ENCODE measurements around the gene EPB42.
"Not testable (repeated sequence)": the region's sequence is repeated elsewhere in the genome, so short reads cannot be mapped to it uniquely, and the experiment has no call there.

The EPB42 gene

DNA sequence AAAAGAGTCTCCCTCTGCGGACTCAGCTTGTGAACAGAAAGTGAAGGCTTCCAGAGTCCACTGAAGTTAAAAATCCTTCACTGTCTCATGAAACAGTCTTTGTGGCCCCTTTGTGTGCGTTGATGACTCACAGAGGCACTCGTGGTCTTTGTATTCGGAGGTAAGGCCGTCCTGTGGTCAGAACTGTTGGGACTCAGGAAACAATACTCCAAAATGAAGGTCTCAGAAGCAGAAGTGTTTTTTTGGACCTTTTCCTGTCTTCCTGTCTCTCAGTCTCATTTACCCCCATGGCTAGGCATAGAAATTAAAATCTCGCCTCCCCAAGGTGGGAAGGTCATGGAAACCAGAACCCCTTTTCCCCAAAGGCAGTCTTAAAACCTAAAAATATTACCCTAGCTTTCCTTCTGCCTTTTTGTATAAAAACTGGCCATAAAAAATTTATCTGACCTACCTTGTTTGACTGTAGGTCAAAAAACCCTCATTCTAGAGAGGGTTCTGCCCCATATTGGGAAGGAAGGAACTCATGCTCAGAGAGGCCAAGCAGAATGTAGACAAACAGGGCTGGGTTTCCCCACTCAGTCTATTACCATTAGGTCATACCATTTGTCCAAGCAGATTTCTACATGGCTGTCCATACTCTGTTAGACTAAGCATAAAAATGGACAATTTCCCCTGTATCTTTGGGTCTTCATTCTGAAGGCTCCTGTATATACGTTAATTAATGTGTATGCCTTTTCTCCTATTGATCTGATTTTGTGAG lies 19.1 kb upstream of the EPB42 start:
- peak; percentile 48 for DNase-seq

DNA sequence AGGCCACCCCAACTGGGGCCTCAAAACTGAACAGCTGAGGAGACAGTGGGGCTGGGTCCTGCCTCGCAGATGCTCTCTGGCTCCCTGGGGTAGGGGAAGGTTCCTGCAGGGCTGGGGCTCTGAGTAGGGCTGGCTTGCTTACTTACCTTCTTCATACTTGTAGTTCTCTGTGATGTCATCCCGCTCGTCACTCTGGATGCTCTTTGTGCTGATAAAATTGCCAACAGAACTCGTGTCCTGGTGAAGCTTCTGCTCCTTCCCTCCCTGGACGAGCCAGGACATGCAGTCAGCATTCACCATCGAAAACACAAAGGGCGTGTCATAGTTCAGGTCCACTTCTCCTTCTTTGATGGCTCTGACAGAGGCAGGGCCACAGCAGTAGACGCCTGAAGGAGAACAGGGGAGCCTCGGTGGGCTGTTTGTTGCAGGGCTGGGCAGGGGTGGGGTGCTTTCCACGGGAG lies 17.9 kb upstream of the EPB42 start:
- peak; percentile 57 for DNase-seq

DNA sequence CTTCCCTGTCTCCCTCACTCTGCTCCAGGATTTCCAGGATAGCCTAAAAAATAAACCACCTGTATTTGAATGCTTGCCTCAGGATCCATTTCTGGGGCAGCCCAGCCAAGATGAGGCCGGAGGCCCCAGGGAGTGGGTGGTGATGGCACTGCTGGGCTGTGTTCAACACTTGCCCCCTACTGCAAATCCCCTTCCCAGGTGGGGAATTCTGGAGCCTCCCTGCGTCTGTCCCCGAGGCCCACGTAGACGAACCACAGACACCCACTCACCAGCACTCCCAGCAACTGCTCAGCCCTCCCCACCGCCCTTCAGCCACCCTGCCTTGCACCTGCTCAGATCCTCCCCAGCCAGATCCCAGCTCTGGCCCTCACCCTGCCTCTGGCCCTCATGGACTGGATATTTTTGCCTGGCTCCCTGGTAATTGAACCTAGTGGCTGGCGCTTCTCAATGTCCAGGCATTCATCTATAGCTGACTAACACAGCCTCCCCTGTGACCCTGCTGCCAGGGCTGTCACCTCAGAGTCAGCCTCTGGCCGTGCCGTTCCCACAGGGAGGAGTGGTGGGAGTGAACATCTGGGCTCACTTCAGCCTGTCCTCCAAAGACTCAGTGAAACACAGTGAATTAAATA lies 17.1 kb upstream of the EPB42 start:
- no peak for DNase-seq

DNA sequence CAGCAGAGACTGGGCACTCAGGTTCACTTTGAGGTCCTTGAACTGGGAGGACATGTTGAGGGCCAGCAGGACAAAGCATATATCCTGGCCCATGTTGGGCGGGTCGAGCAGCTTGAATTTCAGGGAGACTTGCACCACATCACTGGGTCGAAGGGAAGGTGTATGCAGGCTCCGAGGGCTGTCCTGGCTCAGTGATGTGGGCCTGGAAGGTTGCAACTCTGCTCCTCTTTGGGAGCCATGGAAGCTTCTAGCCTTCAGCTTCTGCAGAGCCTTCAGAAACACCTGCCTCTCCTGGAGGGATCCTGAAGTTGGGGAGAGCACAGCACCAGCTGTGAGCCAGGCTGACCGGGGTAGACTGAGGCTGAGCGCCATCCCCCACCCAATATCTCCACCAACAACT lies 14.7 kb upstream of the EPB42 start:
- no peak for DNase-seq

DNA sequence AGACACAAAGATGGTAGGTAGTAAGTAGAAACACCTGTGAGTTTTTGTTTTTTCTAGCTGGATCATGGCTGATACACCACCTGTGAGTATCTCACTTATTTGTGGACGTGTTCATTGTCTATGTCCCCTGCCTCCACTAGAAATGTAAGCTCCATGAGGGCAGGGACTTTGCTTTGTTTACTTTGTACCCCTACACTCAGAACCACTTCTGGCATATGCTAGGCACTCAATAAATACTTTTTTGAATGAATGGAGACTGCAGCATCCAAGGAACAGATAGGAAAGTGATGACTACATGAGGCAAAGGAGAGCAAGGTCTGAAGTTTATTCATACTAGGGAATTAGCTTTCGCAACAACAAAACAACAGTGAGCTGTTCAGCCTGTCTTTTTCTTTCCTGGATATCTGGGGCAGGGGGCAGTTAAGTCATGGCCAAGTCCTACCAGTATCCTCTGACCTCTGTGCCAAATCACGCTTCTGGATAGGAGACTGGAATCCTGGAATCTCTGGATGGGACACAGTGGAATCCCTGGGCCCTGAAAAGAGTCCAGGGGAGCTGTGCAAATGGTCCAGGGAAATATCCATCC lies 11.6 kb upstream of the EPB42 start:
- DNase-seq = no peak

DNA sequence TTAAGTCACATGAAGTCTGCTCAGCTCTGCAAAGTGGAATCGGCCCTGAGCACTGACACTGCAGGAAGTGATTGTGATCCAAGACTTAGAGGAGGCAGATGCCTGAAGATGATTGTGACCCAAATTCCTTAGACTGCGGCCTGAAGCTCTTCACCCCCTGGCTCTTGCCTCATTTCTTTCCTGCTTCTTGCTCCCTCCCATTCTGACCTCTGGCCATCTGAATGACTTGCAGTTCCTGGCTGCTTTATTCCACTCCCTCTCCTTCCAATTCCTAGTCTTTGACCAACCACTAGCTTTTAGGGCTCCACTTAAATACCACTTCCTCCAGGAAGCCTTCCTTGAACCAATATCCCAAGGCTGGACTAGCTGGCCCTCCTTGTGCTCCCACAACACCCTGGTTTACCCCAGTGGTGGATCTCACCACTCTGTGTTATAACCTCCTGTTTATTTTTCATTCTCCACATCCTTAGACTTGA lies 9.9 kb upstream of the EPB42 start:
- DNase-seq = no peak

DNA sequence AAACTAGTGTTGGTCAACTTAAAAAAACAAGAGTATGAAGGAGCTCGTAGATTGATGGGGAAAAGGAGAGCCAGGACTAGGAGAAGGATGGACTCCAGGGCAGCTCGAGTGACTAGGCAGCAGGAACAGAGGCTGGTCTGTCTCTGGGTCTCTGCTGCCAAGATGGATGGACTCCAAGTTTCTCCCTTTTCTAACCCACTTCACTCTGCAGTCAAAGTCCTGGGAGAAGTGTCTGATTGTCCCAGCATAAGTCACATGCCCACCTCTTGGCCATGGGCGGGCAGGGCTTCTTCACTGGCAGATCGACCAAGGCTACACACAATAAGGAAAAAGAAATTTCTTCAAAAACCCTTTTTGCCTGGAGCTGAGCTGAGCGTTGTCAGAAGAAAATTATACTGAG lies 9.2 kb upstream of the EPB42 start:
- DNase-seq = no peak

DNA sequence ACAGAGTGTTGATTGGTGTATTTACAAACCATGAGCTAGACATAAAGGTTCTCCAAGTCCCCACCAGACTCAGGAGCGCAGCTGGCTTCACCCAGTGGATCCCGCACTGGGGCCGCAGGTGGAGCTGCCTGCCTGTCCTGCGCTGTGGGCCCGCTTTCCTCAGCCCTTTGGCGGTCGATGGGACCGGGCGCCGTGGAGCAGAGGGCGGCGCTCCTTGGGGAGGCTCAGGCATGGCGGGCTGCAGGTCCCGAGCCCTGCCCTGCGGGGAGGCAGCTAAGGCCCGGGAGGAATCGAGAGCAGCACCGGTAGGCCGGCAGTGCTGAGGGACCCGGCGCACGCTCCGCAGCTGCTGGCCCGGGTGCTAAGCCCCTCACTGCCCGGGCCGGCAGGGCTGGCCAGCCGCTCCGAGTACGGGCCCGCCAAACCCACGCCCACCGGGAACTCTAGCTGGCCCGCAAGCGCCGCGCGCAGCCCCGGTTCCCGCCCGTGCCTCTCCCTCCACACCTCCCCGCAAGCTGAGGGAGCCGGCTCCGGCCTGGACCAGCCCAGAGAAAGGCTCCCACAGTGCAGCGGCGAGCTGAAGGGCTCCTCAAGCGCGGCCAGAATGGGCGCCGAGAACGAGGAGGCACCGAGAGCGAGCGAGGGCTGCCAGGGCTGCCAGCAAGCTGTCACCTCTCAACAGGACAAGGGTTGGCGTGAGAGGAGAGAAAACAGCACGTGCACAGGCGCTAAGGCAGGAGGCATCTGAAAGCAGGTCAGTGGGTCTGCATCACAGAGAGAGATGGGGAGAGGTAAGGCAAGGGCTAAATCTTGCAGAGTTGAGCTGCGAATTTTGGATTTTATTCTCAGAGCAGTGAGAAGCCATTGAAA lies 5.9 kb upstream of the EPB42 start:
- no peak for DNase-seq

DNA sequence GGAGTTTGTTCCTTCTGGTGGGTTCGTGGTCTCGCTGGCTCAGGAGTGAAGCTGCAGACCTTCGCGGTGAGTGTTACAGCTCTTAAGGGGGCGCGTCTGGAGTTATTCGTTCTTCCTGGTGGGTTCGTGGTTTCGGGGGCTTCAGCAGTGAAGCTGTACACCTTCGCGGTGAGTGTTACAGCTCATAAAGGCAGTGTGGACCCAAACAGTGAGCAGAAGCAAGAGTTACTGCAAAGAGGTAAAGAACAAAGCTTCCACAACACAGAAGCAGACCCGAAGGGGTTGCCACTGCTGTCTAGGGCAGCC lies 5.1 kb upstream of the EPB42 start:
- not testable (repeated sequence) for DNase-seq

DNA sequence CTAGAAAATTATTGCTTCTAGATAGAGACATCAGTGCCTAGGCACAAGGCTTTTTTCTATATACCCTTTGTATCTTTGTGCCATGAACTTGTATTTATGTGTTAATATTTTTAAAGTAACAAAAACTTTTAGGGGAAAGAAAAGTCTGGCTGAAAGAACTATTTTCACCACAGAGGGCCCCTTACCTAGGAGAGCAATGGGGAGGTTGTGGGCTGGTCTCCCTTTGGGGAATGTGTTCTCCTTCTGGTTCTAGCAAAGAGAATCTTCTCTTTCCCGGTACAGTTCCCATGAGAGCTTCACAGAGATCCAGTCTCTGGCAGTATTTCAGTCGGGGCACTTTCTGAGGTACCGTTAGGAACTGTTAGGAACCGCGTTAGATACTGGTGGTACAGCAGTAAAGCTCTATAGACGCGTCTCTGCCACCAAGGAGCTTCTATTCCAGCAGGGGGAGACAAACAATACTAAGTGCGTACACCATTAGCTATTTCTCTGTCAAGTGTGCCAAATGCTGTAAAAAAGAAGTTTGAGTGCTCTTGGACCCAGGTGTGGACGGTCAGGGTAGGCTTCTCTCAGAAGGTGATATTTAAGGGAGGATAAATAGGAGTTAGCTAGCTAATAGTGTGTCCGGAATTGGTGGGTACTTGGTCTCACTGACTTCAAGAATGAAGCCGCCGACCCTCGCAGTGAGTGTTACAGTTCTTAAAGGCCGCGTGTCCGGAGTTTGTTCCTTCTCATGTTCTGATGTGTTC lies 4.6 kb upstream of the EPB42 start:
- DNase-seq = peak; percentile 87

DNA sequence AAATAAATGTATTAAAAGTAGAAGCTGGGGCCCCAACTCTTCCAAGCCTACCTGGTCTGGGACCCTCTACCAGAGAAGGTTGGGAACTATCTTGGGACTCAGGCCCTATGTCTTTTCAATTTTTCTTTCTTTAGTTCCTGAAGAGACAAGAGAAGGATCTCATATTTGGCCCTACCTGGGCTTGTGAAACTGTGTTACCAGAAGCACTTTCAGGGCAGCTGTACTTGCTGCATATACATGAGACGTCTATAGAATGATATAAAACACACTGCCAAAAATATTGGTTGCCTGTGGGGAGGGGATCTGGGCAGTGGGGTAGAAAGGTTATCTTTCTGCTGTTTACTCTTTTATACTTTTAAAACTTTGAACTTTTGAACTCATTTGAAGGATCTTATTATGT lies 604 bp upstream of the EPB42 start:
- no peak for DNase-seq

DNA sequence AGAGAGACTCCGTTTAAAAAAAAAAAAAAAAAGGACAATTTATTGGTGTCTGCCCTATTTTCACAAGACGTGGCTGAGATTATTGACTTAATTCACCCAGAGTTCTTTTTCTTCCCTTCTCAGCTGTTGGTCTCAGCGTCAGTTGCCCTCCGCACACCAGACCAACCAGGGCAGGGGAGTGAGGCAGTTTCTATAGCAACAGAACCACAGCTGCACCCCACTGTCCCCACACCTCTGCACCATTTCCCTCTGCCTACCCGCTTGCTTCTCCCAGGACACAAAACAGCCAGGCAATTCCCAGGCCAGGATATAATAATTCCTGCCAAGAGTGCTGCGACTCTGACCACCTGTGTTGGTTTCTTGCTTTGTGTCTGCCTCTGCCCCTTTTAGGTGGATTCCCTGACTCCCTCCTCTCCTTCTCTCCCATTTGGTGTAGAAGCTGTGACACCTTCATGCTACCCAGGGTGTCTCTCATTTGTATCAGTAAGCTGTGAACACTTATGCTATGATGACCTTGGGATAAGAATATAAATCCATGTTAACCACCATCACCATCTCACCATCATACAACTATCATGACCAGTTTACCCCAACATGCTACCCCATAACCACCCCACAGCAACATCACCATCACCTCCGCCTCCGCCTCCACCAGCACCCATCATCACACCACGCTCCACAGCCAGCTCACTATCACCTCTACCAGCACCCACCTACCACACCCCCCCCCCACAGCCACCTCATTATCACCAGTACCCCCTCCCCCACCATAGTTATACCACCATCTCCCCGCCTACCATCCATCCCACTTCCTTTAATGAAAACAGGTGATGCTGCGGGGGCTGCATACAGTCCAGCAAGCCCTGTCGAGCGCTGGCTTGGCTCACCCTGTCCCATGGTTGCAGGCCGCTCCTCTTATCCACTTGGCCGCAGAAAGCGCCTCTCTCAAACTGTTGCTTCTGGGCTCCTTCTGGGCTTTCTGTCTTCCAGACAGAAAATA lies 589 bp downstream of the EPB42 start:
- no peak for DNase-seq

DNA sequence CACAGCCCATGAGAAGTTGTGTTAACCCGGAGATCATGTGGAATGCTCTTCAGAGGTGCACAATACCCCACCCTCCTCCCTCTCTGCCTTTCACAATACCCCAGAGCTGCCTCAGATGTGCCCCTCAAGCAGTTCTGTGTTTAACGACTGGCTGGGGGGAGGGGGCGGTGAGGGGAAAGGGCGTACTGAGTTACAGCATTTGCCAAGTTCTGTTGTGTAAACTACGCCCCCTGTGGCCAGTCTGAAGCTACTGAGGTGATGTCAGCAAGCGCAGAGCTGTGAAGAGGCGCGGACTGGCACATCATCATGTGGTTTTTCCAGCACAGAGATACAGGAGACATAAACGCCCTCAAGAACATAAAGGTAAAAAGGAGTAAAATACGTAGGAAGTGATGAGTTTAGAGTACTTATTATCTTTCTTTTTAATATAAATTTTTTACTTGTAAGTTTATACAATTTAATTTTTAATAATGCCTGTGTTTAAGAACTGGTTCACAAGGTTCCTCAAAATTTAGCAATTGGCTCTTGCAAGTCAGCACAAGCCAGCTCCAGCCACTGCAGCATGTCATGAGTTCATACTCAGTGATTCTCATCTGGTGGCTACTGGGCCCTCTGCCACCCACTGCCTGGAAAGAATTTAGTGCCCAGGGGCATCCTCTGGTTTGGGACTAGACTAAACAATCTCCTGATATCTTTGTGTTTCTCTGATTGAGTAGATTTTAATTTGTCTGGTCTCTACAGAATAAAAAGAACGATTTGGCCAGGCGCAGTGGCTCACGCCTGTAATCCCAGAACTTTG lies 1.7 kb downstream of the EPB42 start:
- DNase-seq = peak; percentile 21

DNA sequence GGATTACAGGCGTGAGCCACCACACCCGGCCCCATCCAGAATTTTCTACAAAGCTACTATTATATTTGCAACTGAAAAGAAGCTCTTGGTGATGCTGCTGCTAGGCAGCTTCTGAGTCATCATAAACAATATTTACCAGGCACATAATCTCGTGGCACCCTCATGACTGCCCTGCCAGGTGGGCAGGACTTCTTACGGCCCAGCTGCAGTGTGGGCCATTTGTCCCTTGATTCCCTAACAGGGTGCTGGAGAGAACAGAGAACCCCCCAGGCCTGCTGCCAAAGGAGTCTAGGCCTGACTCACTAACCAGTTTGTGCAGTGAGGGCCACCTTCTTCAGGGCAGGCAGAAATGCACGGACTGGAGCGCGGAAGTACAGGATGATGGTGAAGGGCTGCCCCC lies 4.9 kb downstream of the EPB42 start:
- no peak for DNase-seq

DNA sequence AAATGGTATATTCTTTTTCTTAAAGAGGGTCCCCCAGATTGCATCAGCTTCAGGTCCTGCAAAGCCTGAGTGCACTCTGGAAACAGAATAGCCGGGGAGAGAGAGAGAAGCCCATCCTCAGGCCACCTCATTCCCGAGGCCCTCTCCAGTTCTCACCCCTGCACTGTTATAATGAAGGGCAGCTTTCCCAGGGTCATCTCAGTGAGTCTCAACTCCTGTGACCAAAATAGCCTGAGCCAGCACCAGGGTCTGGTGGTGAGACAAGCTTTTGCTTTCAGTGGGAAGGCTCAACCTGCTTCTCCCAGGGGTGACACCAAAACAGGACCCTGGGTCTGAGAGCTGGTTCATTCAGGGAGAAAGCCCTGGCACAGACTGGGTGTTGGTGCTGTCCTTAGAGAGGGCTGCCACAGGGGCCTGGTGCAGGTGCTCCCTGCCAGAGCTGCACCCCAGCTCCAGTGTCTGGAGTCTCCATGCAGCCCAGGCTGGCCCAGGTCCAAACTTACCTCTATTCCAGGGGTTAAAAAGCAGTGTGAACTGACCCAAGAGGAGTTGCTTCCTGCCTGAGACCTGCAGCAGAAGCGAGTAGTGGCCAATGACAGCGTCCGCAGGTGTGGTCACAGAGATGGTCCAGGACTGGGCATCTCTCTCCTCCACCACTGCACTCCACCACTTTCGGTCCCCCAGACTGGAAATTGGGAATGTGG lies 6.1 kb downstream of the EPB42 start:
- DNase-seq = no peak

DNA sequence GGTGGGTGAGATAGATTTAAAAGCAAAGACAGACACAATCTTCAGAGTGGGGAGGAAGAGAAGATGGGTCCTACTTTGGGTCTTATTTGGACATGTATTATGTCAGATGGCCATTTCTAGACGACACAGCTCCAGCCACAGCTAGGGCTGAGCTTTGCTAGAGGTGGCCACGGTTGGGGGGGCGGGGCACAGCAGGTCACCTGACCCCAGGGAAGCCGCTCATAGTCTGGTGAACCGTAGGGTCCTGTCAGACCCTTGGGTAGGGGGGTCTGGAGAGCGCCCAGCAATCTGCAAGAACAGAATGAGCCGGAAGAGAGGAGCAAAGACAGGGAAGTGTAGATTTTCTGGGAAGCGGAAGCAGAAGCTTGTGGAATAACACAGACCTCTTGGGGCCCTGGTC lies 6.6 kb downstream of the EPB42 start:
- no peak for DNase-seq

DNA sequence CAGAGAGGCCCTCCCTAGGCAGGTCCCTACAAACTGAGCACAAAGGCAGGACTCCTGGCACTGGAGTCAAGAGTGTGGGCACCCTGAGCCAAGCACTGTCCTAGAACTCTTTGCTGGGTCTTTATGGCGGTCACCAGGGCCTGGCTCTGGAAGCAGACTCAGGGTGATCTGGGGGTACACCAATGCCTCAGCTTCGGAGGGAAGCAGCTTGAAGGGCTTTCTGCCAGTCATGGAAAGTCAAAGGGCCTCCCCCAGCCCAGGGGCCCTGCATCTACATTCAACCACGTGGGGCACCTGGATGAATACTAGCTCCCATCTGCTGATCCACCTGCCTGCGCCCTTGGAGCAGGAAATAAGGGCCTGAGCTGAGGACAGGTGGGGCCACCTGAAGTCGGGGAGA lies 7.4 kb downstream of the EPB42 start:
- DNase-seq = no peak

DNA sequence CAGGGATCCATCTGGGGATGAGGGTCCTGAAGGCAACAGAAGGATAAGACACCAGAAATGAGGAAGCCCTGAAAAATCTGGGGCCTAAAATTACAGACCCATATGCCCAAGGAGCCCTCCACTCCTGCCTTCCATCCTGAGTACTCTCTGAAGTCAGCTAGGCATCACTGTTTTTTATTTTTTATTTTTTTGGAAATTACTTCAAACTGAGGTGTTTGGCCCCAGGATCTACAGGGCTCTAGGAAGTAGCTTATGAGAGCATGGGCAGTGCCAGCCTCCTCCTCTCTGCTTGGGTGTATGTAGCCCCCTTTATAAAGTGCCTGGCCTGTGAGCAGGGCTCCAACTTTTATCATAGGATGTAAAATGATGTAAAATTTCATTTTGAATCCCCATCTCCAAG lies 7.9 kb downstream of the EPB42 start:
- no peak for DNase-seq

DNA sequence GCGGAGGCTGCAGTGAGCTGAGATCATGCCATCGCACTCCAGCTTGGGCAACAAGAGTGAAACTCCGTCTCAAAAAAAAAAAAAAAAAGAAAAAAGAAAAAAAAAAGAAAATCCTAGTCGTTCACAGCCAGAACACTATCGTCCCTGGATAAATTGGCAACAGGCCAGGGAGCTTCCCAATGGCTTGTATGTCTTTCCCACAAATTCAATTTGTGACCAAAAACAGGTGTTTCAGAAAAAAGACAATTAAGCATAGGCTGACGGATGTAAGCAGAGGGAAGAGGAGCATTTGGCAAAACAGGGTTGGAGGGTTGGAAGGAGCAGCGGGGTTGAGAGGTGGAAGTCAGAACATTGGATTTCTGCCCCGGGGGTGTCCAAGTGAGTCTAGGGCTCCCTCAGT lies 8.5 kb downstream of the EPB42 start:
- no peak for DNase-seq

DNA sequence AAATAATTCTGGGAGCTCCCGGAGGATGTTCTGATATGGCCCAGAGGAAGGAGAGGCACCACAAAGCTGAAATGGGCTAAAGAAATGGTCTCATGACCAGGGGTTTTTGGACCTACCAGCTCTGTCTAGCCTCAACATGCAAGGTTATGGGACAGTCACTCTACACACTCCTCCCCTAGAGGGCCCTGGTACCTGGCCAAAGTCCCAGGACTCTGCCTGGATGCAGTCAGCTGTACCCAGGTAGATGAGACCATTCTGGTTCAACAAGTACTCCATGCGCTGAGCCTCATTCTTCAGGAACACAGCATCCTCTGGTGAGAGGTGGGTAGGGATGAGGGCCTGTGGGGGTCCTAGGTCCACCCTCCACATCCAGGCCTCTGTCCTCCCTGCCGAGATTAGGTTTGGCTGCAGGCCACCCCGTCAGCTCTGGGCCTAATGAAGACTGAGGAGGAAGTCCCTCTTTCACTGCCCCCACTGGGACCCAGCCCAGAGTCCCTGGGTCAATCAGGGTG lies 9.5 kb downstream of the EPB42 start:
- no peak for DNase-seq

Data from suppressor macrophage treated with lipopolysaccharide for 4 hours (primary cell).